HL-60 (cell line): ENCODE data around the gene AFDN.

ENCODE experiments used
- CTCF ChIP-seq: IDR thresholded peaks from one replicate; pipeline ENCODE4 v1.5.1; 2011; ENCODE audit warnings: low read length, control low read depth, inconsistent platforms; ENCODE audit not compliant: insufficient read depth
- GABPA ChIP-seq: IDR thresholded peaks from 2 replicates; pipeline ENCODE4 v1.6.1; 2012; ENCODE audit warnings: low read depth
- POLR2AphosphoS5 ChIP-seq: IDR thresholded peaks from 2 replicates; pipeline ENCODE4 v1.6.1; 2012; ENCODE audit warnings: low read depth
- REST ChIP-seq: IDR thresholded peaks from 2 replicates; pipeline ENCODE4 v1.6.1; 2012; ENCODE audit warnings: low read depth; ENCODE audit not compliant: insufficient replicate concordance
- SPI1 ChIP-seq: IDR thresholded peaks from 2 replicates; pipeline ENCODE4 v1.6.1; 2012; ENCODE audit warnings: low read depth, mild to moderate bottlenecking, borderline replicate concordance

- TF ChIP-seq CTCF: no peak
- no peak for TF ChIP-seq POLR2AphosphoS5
- TF ChIP-seq SPI1: no peak
- TF ChIP-seq GABPA: no peak
- no peak for TF ChIP-seq REST
Observed at GRCh38 chr6:167778497-167779128, 48.1 kb upstream of the AFDN start.
